ENCODE data around the gene CIRBP. TPM values are rescaled to one million over a fixed set of nuclear protein-coding genes. Genes with fewer than 3 reads are reported as not detected.

Gene CIRBP
- total and polyA plus RNA-seq, 9 of the 15 experiments (the other 6 are each of a cell fraction or from before 2014, with no cell fraction given) = 20.5 to 327 (median 176) TPM

GRCh38 chr19:1264801-1265614, 4.1 kb upstream of the CIRBP start (continued):
- TF ChIP-seq ZNF512 (tag; IDR thresholded peaks at IDR 0.05) (no peak), NCOA4 (IDR thresholded peaks at IDR 0.05; ENCODE audit: partially characterized antibody) (no peak), NONO (IDR thresholded peaks at IDR 0.05; ENCODE audit: low read depth in 2 of 2, low read length in 1 of 2) (no peak), DACH1 (IDR thresholded peaks at IDR 0.05; ENCODE audit: partially characterized antibody) (no peak), POLR2A (conservative IDR thresholded peaks at IDR 0.05) (no peak), MTF1 (CRISPR knock-in tag; IDR thresholded peaks at IDR 0.05; ENCODE audit: borderline replicate concordance) (no peak), SREBF2 (CRISPR knock-in tag; IDR thresholded peaks at IDR 0.05) (no peak), ZNF407 (IDR thresholded peaks at IDR 0.05; ENCODE audit: low read depth) (no peak), DNMT1 (IDR thresholded peaks at IDR 0.05) (no peak), TCFL5 (CRISPR knock-in tag; conservative IDR thresholded peaks at IDR 0.05) (no peak), BCL6 (CRISPR knock-in tag; IDR thresholded peaks at IDR 0.05) (no peak), CREB3L1 (IDR thresholded peaks at IDR 0.05; ENCODE audit: borderline replicate concordance, low read depth) (no peak), ZKSCAN3 (CRISPR knock-in tag; IDR thresholded peaks at IDR 0.05) (no peak), ATF3 (IDR thresholded peaks at IDR 0.05) (peak; percentile 95), ATF3 (CRISPR knock-in tag; conservative IDR thresholded peaks at IDR 0.05) (0 out of 2 replicates have a peak, but pooled peaks have one; percentile 63), FOXM1 (IDR thresholded peaks at IDR 0.05; ENCODE audit: low read depth) (no peak), FOXM1 (CRISPR knock-in tag; IDR thresholded peaks at IDR 0.05; ENCODE audit: low read depth) (no peak)

All from K562 (cell line).